ENCODE data around the gene TPM4. TPM values are rescaled to one million over a fixed set of nuclear protein-coding genes. Genes with fewer than 3 reads are reported as not detected.

TPM4 gene
- total and polyA plus RNA-seq, 2 of the 8 experiments (the other 6 are each of a cell fraction or from before 2014, with no cell fraction given): 160 to 359 TPM

DNA sequence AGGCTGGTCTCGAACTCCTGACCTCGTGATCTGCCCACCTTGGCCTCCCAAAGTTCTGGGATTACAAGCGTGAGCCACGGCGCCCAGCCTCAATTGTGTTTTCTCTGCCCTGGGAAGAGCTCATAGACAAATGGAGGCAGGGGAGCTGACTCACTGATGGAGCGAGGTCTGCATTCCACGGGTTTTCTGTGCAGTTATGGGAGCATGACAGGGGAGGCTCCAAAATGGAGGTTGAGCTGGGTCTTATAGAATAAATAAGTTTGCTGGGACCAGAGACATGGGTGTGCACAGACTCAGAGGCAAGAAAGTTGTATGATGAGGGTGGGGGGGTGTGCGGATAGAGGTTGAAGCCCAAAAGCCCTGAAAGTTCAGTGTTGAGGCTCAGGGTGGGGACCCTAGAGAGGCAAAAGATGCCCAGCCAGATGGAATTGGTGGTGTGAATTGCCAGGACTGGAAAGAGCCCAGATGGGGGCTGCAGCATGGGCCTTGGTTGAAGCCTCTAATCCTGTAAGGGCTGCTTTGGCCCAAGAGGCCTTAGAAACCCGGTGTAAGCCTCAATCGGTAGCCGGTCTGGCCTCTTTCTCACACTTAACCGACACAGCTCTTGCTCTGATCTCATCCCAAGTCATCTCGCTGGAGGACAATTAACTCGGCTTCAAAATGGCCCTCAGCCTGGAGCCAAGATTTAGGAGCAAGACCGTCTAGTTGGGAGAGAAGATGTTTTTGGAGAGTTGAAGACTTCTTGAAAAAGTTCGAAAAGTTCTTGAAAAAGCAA lies 1.9 kb downstream of the TPM4 start:
- H3K36me3 ChIP-seq (ENCODE audit: control insufficient read depth in 2 of 4, insufficient read depth in 4 of 4, low read length in 3 of 4): peaks cover 10 to 20% (median 19%) of the 10 kb centered on the region in 4 experiments; a peak in 6 of 8 replicates
- H3K4me1 ChIP-seq (replicated peaks in 1 of 4; ENCODE audit: control insufficient read depth in 3 of 4, insufficient read depth in 4 of 4, low read length in 3 of 4): peaks cover 0 to 8% (median 7%) of the 10 kb centered on the region in 4 experiments; a peak in 5 of 7 replicates
- peaks cover 10% of the 10 kb centered on the region for H3K79me1 ChIP-seq (ENCODE audit: low read depth, low read length)
- H3K23ac ChIP-seq (ENCODE audit: insufficient read length): no peak overlapping the region
- DNase-seq (ENCODE audit: low read depth in 1 of 2, low spot score in 2 of 2) (no peak), FAIRE-seq (no peak)
- H3K9me3 ChIP-seq (ENCODE audit: insufficient read depth in 2 of 2, low read depth in 1 of 2, low read length in 1 of 2): no peaks in the 10 kb centered on the region
- no peak overlapping the region for H4K5ac ChIP-seq (ENCODE audit: insufficient read length, low read depth, low read length)
- peak overlapping the region; percentile 76 to 79 for H3K4me2 ChIP-seq (ENCODE audit: insufficient read depth in 1 of 2, low read depth in 2 of 2, low read length in 2 of 2)
- ChIA-PET POLR2A (ENCODE audit: partially characterized antibody) (interaction anchor here (0.6 to 22.4 kb wide), 18 partner anchors 13 to 895 kb away, joined by 3 to 582 read pairs (median 4); partner anchors contain the start of genes HSH2D and RAB8A), CTCF (ENCODE audit: partially characterized antibody) (interaction anchor here (0.6 to 9.6 kb wide), 6 partner anchors 9 to 589 kb away, joined by 3 to 107 read pairs (median 4); no protein-coding TSS in a partner anchor)
- no peak overlapping the region for H2AFZ ChIP-seq (ENCODE audit: low read length)
- H3K4ac ChIP-seq (replicated peaks; ENCODE audit: insufficient read length, low read depth, low read length): peak overlapping the region; percentile 19
- no peak overlapping the region for H2BK120ac ChIP-seq (replicated peaks; ENCODE audit: low read depth, low read length)
- peak overlapping the region; percentile 4; the same call in 1 of the 2 replicates for H3K18ac ChIP-seq (ENCODE audit: extremely low read depth, low read length)
- WGBS, 2 experiments (ENCODE audit: extremely low coverage in 1 of 2, insufficient coverage in 1 of 2, insufficient read length in 1 of 2, insufficient replicate concordance in 2 of 2, low coverage in 1 of 2, low lambda C conversion rate in 2 of 2, missing lambda C conversion rate in 1 of 2): 55% methylated on average over 16 of the region's 16 CpGs; no CpG with 5 or more reads in 1 of the 2 experiments
- peaks cover 20 to 63% of the 10 kb centered on the region in 2 experiments for H3K79me2 ChIP-seq (ENCODE audit: control insufficient read depth in 1 of 2, insufficient read depth in 2 of 2, low read length in 2 of 2)
- no peak overlapping the region for H2BK15ac ChIP-seq (ENCODE audit: low read length)
- peak overlapping the region; percentile 99; the same call in 1 of the 2 replicates for H2BK5ac ChIP-seq (ENCODE audit: low read depth, low read length)
- H2BK20ac ChIP-seq (ENCODE audit: low read length): no peak overlapping the region
- H4K91ac ChIP-seq (replicated peaks; ENCODE audit: insufficient read length, low read length): no peak overlapping the region
- H3K4me3 ChIP-seq (ENCODE audit: extremely low read depth in 1 of 4, insufficient read depth in 2 of 4, low read depth in 3 of 4, low read length in 4 of 4): peak overlapping the region; percentile 33 to 99 (median 92); a peak in 7 of 8 replicates
- H4K20me1 ChIP-seq (replicated peaks in 1 of 2; ENCODE audit: control insufficient read depth in 1 of 2, insufficient read depth in 2 of 2, low read length in 2 of 2): peaks cover 1 to 4% of the 10 kb centered on the region in 2 experiments
- H4K8ac ChIP-seq (ENCODE audit: extremely low read depth, insufficient read depth, low read length): peak overlapping the region; percentile 99
- H3K56ac ChIP-seq (replicated peaks; ENCODE audit: insufficient read length, low read depth, low read length): no peak overlapping the region
- H3K23me2 ChIP-seq (ENCODE audit: low read depth, low read length): no peaks in the 10 kb centered on the region; the same call in 1 of the 2 replicates
- peak overlapping the region; percentile 19; the same call in 1 of the 2 replicates for H2BK12ac ChIP-seq (ENCODE audit: low read depth, low read length)
- peak overlapping the region; percentile 64 to 99 (median 72) for H3K9ac ChIP-seq (replicated peaks in 1 of 4; ENCODE audit: extremely low read depth in 1 of 4, low read depth in 3 of 4, low read length in 3 of 4)
- no peaks in the 10 kb centered on the region for H3K27me3 ChIP-seq (replicated peaks in 1 of 4; ENCODE audit: control insufficient read depth in 3 of 4, extremely low read depth in 1 of 4, insufficient read depth in 3 of 4, low read length in 3 of 4)
- H3K27ac ChIP-seq (ENCODE audit: low read depth, low read length): peak overlapping the region; percentile 81
- H3K14ac ChIP-seq (ENCODE audit: insufficient read length): no peak overlapping the region
- peak overlapping the region; percentile 85; the same call in 1 of the 2 replicates for H2AK5ac ChIP-seq (ENCODE audit: low read depth, low read length)
- no peak for TF ChIP-seq SIN3A (conservative IDR thresholded peaks at IDR 0.05 in 1 of 2, IDR thresholded peaks at IDR 0.05 in 1 of 2; ENCODE audit: low read depth in 1 of 2, low read length in 2 of 2)
- TF ChIP-seq CBX5 (IDR thresholded peaks at IDR 0.05; ENCODE audit: low read depth, low read length): no peak
- TF ChIP-seq BRCA1 (IDR thresholded peaks at IDR 0.05; ENCODE audit: low read depth, low read length): no peak
- no peak for TF ChIP-seq HDAC6 (IDR thresholded peaks at IDR 0.05; ENCODE audit: low read depth, low read length)
- no peak for TF ChIP-seq FOSL1 (IDR thresholded peaks at IDR 0.05; ENCODE audit: insufficient read depth, low read depth, low read length)
- no peak for TF ChIP-seq RFX5 (IDR thresholded peaks at IDR 0.05; ENCODE audit: borderline replicate concordance, low read depth, low read length)
- TF ChIP-seq, protein P1, sequence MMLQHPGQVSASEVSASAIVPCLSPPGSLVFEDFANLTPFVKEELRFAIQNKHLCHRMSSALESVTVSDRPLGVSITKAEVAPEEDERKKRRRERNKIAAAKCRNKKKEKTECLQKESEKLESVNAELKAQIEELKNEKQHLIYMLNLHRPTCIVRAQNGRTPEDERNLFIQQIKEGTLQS (IDR thresholded peaks at IDR 0.05; ENCODE audit: insufficient read depth, low read depth, low read length): no peak
- no peak for TF ChIP-seq SRF (IDR thresholded peaks at IDR 0.05; ENCODE audit: low read depth, low read length)
- TF ChIP-seq CEBPB (IDR thresholded peaks at IDR 0.05; ENCODE audit: low read depth, low read length): no peak
- no peak for TF ChIP-seq EP300 (IDR thresholded peaks at IDR 0.05; ENCODE audit: borderline replicate concordance in 1 of 2, low read depth in 2 of 2, low read length in 2 of 2)
